Epithelial cell of prostate (primary cell): ENCODE measurements around the gene EPHA8.

Experiments
- DNase-seq: peaks from one replicate; pipeline ENCODE4 v3.0.0-alpha.2; 2011; ENCODE audit warnings: low read depth, low spot score
- H3K27ac ChIP-seq: fragments of 450-650 bp; 2 replicates; pipeline ENCODE4 v1.5.1; 2017; ENCODE audit warnings: mild to moderate bottlenecking

EPHA8 gene

DNA sequence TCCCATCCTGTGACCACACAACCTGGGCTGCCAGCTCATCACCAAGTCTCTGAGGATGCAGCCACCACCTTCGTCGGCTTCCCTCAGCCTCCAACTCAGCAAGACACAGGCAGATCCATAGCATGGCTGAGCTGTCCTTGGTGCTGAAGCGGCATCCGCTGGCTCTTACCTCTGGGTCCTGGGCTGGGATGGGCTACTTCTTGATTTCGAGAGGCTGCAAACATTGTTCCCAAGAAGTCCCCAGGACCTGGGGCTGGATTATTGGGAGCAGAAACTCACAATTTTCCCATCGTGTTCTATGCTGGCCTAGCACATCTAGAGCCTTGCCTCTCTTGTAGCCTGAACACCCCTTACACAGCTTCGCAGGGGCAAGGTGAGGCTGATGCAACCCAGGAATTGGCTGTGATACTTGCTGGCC lies 48.2 kb downstream of the EPHA8 start:
- DNase-seq: no peak

DNA sequence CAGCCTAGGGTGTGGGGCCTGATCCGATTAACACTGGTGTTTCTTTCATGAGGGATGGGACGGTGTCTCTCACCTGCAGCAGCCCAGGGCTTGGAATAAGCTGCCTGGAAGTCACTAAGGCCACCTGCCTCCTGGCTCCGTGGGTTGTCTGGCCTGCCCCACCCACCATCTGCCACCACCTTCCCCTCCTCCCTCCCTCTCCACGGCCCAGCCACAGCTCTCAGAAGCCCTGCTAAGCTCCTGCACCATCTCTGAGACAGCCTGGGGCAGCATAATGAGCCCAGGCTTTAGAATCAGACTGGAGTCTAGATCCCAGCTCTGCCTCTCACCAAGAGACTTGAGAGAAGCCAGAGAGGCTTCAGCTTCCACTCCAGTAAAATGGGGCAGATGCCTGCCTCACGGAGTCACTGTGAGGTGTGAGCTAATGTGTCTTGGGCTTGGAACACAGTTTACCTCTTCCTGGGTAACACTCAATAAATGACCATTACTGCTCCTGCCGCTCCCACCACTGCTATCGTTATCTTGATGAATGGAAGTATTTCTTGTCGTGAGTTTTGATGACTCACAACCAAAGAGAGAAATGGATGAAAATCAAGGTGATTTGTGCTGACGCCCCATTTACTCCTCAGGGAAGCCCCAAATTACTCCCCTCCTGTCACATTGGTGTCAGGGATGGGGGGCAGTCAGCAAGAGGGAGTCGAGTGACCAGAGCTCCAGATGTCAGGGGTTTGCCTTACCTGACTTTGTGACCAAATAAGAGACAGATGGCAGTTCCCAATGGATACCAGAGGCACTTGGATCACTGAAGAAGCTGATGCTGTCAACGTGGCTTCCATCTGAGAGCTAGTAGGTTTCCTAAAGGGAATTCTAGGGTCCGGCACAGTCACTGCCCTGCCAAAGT lies 49.6 kb downstream of the EPHA8 start:
- H3K27ac ChIP-seq: no peak overlapping the region
- DNase-seq: no peak

More for the DNA sequence above, 48.2 kb downstream of the EPHA8 start:
- H3K27ac ChIP-seq: no peak overlapping the region

DNA sequence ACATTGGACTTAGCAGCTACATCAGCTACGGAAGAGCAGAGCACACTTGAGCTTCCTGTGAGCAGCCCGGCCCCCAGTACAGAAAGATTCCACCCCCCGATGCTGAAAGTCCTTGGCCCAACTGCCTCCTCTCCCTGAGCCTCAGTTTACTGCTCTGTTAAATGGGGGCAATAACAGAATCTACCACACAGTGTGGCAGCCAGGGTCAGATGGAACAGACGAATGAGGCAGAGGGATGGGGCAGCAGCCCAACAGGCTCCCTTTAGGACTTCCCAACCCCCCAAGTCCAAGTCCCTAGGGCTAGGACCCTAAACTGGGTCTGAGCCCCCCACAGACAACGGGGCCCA lies 50.3 kb downstream of the EPHA8 start:
- no peak overlapping the region for H3K27ac ChIP-seq
- no peak for DNase-seq

DNA sequence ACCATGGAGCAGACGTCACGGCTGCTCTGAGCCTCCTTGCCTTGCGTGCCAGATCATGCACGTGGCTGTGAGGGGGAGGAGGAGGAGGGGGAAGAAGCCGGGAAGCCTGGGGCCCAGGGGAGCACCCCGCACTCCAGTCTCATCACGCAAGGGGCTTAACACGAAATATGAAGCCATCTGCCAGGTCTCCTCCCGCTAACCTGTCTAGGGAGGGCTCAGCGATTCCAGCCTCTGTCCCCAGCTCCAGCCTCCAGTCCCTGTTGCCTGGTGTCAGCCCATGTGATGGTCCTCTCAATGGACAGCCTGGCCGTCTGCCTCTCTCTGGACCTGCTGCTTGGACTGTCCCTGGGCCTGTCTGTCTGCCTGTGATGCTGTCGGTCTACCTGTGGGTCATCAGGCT lies 50.7 kb downstream of the EPHA8 start:
- no peak overlapping the region for H3K27ac ChIP-seq
- DNase-seq: no peak

DNA sequence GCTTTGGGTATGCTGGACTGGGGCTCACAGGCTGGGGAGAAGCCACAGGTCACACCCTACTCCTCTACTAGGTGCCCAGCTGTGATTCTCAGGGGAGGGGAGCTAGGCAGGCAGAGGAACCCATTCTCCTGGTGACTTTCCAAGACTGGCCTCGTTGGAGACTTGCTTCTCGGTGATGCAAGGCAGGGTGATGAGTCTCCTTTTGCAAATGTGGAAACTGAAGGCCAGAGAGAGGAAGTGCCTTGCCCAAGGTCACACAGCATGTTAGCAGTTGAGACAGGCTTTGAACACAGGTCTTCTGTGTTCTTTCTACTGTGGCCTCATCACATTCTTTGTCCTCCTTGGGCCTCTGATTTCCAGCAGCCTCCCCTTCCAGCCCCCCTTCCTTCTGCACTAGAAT lies 52.6 kb downstream of the EPHA8 start:
- H3K27ac ChIP-seq: no peak overlapping the region
- DNase-seq: no peak

DNA sequence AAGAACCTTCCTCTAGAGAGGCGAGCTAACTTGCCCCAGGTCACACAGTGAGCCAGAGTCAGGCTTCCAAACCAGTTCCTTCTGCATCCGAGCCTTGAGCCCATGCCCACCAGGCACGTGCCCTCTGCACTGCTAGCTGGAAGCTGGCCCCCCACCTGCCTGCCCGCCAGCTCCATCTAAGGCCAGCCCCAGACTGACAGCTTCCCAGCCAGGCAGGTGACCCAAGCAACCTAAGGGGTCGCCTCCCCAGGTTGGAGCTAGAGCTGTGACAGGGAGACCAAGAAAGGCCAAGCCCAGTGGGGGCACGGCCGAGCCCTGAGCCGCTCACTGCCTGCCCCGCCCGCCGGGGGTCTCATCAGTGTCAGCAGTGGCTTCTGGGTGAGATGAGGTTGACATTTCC lies 53.3 kb downstream of the EPHA8 start:
- no peak for DNase-seq
- H3K27ac ChIP-seq: no peak overlapping the region

DNA sequence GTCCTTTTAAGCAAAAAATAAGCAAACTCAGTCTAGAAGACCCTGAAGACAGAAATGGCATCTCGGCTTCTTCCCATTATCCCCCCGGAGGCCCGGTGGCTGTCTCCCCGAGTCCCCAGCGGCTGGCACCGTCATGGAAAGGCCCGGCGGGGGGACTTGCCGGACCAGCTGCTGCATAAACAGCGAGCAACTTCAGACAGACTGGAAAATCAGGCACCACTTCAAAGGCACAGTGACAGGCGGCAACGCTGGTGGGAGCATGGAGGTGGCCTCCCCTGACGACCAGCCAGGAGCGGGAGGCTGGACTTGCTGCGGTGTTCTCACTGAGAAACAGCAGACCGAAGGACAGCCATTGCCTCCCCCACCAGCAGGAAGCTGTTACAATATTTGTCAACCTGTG lies 54.8 kb downstream of the EPHA8 start:
- no peak for DNase-seq
- no peak overlapping the region for H3K27ac ChIP-seq

DNA sequence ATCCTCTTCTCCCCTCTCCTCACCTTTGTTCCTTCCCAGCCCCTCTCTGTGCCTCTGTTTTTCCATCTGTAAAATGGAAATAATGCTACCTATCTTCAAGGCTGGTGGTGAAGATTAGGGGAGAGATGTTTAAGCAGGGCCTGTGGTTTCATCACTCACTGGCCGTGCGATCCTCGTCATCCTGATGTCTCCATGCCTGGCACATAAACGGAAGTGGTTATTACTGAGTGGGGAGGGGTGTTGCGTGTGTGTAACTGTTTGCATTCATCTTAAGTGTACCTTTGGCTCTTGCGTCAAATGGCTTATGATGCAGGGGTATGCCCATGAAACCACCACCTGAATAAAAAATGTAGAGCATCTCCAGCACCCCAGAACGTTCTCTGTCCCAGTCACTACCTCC lies 56.0 kb downstream of the EPHA8 start:
- H3K27ac ChIP-seq: no peak overlapping the region
- DNase-seq: no peak

DNA sequence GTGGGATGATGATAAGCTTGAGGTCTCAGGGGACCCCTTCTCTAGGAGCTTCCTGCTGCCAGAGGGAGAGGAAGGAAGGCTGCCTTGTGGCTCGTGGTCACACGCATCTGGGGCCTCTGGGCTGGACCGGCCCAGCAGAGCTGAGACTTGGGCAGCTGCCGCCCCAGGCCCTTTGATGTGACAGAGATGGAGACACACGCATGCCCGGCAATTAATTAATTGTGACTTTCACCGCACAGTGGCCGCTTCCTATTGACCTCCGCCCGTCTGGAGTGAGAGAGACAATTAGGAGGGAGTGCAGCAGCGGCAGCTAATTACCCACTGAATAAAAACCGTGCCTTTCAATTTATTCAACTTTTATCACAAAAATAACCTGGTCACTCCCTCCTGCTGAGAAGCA lies 56.5 kb downstream of the EPHA8 start:
- DNase-seq: no peak
- no peak overlapping the region for H3K27ac ChIP-seq

DNA sequence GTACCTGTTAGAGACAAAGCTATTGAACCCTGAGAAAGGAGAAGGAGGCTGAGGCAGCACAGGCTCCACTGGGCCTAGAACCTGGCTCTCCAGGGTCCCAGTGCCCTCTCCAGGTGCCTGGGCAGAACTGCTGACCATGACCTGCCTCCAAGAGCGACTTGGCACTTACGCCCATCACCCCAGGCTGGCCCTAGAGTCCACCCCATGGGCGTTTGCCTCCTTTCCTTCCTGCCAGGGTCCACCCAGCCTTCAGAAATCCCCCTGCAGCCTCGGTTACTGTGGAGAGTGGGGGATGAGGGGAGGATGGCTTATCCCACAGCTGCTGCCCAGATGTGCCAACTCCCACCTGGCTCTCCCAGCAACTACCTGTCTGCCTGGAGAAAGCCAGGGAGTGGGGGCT lies 58.5 kb downstream of the EPHA8 start:
- DNase-seq: no peak
- H3K27ac ChIP-seq: no peak overlapping the region

DNA sequence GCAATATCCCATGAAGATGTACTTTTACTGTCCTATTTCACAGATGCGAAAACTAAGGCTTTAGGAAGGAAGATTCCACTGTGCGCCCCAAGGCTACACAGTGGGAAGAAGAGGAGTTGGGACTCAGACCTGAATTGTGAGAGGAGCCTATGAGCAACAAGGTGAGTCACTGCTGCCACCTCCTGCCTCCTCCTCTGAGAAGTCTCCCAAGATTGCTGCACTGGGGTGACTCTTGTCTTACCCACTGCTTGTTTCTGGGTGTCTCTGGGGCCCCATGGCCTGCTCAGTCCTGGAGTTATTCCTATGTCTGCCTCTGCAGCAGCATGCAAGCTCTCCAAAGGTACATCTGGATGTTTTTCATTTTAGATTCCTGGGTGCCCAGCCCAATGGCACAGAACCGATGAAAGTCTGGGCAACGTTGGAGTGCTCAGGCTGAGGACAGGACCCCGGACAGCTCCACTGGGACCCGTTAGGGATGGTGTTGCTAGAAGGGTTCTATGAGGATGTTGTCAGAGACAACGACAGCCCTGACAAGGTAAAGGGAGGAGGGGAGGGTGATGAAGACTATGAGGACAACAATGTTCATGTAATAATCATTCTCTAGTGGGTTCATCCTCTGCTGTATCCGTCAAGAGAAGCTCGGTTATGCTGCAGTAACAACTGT lies 62.1 kb downstream of the EPHA8 start:
- no peak overlapping the region for H3K27ac ChIP-seq

DNA sequence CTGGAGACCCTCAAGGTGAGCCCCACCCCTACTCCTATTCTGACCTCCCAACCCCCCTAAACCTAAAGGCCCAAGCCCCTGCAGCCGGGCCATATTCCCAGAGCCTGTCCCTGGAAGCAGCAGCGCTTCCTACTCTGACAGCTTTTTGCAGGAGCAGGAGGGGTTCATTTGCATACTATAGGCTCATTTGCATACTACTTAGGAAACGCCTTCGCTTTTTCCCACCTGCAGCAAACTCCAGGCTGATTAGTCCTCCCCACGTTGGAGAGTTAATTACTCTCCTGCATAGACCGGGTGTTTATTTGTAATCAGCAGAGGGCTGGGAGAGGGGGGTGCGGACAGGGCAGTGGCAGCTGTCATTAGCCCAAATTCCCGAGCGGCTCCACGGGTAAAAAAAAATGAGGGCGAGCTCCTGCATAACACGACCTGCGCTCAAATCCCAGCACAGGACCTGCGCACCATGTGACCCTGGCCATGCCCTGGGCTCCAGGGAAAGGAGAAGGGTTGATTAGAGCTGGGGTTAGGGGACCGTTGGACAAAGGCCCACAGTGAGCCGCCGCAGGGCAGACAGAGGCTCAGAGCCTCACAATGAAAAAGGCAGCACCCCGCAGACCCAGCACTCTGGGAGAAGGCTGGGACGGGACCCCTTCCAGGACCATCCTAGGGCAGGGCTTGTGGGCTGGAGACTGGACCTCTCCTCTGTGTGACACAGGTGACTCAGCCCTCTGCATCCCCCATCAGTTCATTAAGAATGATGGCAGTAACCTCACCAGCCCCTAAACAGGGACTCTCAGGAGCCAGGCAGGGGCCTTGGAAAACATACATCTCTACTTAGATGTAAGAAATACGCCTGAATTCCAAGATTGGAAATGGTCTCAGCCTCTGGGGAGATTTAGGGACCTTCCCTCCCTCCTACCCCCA lies 63.2 kb downstream of the EPHA8 start:
- DNase-seq: no peak
- no peak overlapping the region for H3K27ac ChIP-seq

More for the DNA sequence above, 62.1 kb downstream of the EPHA8 start:
- DNase-seq: no peak

DNA sequence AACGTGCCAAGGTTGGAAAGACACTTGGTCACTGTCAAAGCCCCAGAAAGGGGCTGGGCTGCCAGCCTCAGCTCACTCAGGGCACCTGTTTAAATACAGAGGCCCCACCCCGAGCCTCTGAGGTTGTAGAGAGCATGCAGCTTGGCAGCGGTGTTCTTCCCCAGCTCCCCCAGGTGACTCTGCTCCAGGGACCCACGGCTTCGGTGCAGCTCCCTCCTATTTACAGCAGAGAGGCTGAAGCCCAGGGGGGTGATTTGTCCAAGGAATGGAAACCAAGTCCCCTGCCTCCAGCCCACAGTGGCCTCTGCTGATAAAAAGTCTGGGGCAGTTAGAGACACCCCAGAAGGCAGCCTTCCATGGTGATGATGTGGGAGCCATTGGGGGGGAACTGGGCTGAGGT lies 64.0 kb downstream of the EPHA8 start:
- DNase-seq: no peak

DNA sequence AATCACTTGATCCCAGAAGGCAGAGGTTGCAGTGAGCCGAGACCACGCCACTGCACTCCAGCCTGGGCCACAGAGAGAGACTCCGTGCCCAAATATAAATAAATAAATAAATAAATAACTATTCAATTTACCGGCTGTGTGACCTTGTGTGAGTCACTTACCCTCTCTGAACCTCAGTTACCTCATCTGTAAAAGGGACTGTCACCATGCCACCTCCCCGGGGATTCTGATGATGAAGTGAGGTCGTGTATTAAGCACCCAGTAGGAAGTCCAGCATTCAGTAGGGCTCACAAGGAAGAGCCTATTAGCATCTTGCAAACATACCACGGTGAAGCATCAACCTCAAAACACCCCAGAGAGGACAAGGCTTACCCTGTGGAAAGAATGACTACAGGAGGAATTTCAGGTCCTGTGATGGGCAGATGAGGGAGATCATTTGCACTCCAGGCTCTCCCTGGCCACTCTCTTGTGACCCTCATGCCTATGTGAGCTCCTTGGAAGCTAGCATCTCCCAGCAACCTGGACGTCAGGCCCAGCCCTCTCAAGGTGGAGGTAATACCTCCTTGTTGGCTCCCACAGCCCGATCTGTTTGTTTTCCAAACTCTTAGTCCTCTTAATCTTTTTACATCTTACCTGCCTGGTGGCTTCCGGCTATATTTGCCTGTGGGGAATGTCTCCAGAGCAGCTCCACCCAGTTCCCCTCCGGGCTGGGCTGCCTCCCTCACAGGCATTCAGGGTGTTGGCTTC lies 65.6 kb downstream of the EPHA8 start:
- no peak for DNase-seq
- no peak overlapping the region for H3K27ac ChIP-seq

More for the DNA sequence above, 64.0 kb downstream of the EPHA8 start:
- no peak overlapping the region for H3K27ac ChIP-seq

DNA sequence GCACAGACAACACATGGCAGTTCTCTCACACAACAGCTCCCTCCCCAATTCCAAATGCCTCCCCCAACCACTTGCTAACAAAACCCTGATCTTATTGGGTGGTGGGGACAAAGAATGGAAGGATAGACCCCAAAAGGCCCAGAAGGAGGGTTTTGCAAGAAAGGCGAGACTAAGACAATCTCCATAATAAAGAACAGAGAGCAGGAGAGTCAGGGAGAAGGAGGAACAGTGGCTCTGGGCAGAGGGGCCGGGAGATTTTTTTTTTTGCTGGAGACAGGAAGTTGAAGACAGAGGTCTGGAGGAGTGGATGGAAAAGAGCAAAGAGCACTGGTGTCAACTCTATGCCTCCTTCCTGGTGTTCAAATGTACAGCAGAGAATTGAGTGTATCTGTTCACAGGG lies 66.6 kb downstream of the EPHA8 start:
- DNase-seq: no peak
- no peak overlapping the region for H3K27ac ChIP-seq

DNA sequence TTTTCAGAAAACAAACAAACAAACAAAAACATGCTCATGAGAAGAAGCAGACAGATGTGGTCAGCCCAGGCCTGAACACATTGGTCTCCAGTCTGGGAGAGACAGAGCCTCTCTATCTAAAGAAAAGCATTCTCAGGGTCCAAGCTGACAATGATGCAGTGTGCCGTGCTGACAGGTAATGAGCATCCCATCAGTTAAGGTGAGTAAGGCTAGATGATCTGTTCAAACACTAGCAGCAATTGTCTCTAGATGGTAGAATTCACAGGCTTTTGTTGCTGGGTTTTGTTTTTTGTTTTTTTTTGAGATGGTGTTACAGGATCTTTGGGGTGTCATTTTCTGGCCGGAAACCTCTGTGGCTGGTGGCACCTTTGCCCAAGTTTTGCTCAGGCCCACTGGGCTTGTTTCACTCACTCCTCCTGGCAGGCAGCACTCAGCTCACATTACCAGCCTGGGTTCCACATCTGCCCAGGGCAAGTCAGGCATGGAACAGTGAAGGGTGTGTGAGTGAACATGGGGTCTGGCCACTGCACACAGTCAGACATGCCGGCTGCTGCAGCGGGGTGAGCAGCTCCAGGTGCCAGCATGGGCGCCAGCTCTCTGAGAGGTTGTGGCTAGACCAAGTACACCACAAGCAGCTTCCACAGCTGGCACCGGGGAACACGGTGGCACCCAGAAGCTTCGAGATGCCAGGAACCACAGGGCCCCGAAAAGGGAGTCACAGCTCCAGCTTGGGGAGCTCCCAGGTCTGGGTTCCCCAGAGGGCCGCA lies 70.6 kb downstream of the EPHA8 start:
- no peak for DNase-seq
- H3K27ac ChIP-seq: no peak overlapping the region

DNA sequence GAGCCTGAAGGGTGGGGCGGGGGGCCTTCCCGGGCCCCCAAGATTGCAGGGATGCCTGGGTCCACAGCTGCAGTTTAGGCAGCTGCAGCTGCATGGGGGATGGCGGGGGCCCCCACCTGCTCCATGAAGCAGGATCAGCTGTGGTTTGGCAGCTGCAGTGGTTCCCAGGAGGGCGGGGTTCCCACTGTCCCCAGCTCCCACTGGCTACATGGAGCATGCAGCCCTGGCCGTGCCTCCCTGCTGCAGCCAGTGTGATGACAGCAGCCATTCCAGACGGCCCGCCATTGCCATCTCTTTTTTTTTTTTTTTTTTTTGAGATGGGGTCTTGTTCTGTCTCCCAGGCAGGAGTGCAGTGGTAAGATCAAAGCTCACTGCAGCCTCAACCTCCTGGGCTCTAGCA lies 72.1 kb downstream of the EPHA8 start:
- no peak overlapping the region for H3K27ac ChIP-seq
- DNase-seq: no peak

DNA sequence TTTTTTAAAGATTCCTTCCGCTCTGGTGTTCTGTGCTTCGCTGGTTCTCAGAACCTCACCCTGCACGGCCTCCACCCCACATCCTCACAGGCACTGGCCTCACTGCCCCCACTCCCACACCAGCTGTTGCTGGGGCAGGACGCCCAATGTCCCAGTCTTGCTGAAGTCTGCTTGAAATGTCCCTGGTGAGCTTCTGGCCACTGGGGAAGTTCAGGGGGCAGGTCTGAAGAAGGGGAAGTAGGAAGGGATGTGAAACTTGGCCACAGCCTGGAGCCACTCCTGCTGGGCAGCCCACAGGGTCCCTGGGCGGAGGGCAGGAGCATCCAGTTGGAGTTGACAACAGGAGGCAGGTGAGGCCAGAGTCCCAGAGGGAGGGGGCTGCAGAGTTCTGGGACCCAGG lies 73.1 kb downstream of the EPHA8 start, which contains the start of gene C1QA:
Gene C1QA (plus strand): TSS at position 276 of the 400 bp plus-strand sequence. CDS start 989 bp downstream, outside the sequence.
- no peak for DNase-seq
- H3K27ac ChIP-seq: no peak within 1 kb of the TSS

DNA sequence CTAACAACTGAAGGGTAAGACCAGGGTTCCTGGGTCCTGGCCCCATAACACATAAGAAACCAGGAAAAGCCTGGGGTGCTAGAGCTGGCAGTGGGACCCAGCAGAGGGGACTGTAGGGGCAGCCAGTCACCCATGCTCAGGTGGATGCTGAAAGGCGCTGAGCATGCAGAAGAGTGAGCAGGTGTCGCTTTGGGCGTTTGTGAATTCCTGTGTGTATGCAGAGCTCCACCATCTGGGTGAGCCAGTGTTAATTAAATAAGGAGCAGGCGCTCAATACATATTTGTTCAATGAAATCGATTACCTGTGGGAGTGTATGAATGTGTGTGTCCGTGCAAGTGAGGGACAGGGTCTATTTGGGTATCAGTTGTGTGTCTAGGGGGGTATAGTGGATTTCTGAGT lies 73.6 kb downstream of the EPHA8 start:
- H3K27ac ChIP-seq: no peak overlapping the region
- DNase-seq: no peak
